Ovary (tissue), 9 donors: ENCODE results near the gene FBLN7. TPM values are rescaled to one million over a fixed set of nuclear protein-coding genes. Genes with fewer than 3 reads are reported as not detected.

Experiments
- DNase-seq, 5 donors: peaks; one replicate each; pipeline ENCODE4 v3.0.0-alpha.2; 2019 to 2020
- H3K27ac ChIP-seq, 2 donors: fragments of 200-600 bp; one replicate each; pipeline versions ENCODE4 v1.5.1 to v1.8.0; 2019 to 2022
- H3K27me3 ChIP-seq: fragments of 200-600 bp; one replicate; pipeline ENCODE4 v1.8.0; 2022
- H3K36me3 ChIP-seq: fragments of 200-600 bp; sonication (generic); one replicate; pipeline ENCODE4 v1.5.1; 2019
- H3K4me1 ChIP-seq: one replicate; pipeline ENCODE4 v1.8.1; 2013; ENCODE audit warnings: mild to moderate bottlenecking, moderate library complexity; ENCODE audit not compliant: insufficient read depth
- H3K4me3 ChIP-seq: fragments of 200-600 bp; sonication (generic); one replicate; pipeline ENCODE4 v1.5.1; 2017
- H3K9me3 ChIP-seq, 2 donors: fragments of 200-600 bp in 1 of 2; sonication (generic) in 1 of 2; one replicate each; pipeline versions ENCODE4 v1.5.1 to v1.8.1; 2013 to 2019; ENCODE audit warnings: mild to moderate bottlenecking in 1 of 2, moderate library complexity in 1 of 2
- CTCF ChIP-seq, 3 donors: fragments of 450-650 bp in 2 of 3; fragments of 200-600 bp in 1 of 3; IDR thresholded peaks; one replicate each; pipeline versions ENCODE4 v1.5.1 to v1.8.0; 2016 to 2022; ENCODE audit warnings: antibody characterized with exemption in 3 of 3, mild to moderate bottlenecking in 1 of 3
- EP300 ChIP-seq: sonication (generic); formaldehyde crosslinking; IDR thresholded peaks from one replicate; pipeline ENCODE4 v1.6.1; 2017; ENCODE audit warnings: antibody characterized with exemption
- POLR2A ChIP-seq: fragments of 450-650 bp; IDR thresholded peaks from one replicate; pipeline ENCODE4 v1.6.1; 2017; ENCODE audit warnings: antibody characterized with exemption, mild to moderate bottlenecking, moderate library complexity
- WGBS, 3 donors: extraction: QIAGEN DNeasy Blood & Tissue Kit in 1 of 3; methylation state at CpG; one replicate each; pipeline versions ENCODE4 v1.1.5 to v1.1.7; 2013 to 2017; 5-methylcytosine and 5-hydroxymethylcytosine counted together
- intact Hi-C, 4 donors: fragments of 100-400 bp; cut with DNase I; formaldehyde crosslinking; loops; one replicate each; pipeline versions ENCODE4 v1.11.0 to v1.15.1; 2022 to 2023
- polyA plus RNA-seq, 2 donors: library from polyadenylated mRNA; stranded (reverse); fragments of 200-250 nt in 1 of 2; fragments of 350-450 nt in 1 of 2; fragmentation: Illumina TruSeq in 1 of 2; extraction: RNeasy Lipid Tissue Mini Kit (QIAGEN cat#74804) in 1 of 2; gene quantifications; one replicate each; pipeline ENCODE4 v1.2.3, GENCODE V29; 2013 to 2014
- total RNA-seq, 7 donors: library from RNA; depleted of rRNA in 2 of 7; stranded (reverse); fragments of >200 nt in 2 of 7; fragmentation: NEBNext Ultra II Directional in 3 of 7; extraction: Animal tissue kit (Norgen Biotek cat#: 25700) in 3 of 7; gene quantifications; one replicate each; pipeline versions ENCODE4 v1.1.0 to v1.2.4, GENCODE V29; 2016 to 2023
- donor health status: DM: no; HTN: no; CAD: no; lungs with moderate emphysema.
- donor health status: DM: no; HTN: no; CAD: no.
- donor health status: Bipolar disorder and iron deficiency.
- donor health status: DM: yes; HTN: yes; CAD: no.
- donor health status: DM: no; HTN: no; CAD: no.
- donor health status: DM: yes; HTN: yes; CAD: no.

FBLN7 gene
- total and polyA plus RNA-seq, 9 donors, result 0.18 to 5.0 (median 1.3) TPM

DNA sequence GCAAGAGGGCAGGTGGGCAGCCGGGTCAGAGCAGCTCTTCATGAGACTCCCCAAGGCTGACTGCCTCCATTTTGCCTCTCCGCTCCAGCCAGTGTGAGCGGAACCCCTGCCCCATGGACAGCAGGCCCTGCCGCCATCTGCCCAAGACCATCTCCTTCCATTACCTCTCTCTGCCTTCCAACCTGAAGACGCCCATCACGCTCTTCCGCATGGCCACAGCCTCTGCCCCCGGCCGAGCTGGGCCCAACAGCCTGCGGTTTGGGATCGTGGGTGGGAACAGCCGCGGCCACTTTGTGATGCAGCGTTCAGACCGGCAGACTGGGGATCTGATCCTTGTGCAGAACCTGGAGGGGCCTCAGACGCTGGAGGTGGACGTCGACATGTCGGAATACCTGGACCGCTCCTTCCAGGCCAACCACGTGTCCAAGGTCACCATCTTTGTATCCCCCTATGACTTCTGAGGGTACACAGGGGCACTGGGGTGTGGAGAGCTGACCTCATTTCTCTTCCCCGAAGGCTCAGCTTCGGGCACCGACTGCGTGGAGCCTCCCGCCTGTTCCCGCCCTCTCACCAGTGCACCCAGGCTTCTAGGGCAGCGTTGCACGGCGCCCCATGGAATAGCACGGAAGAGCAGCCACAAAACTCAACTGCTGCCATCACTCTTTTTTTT lies 49.0 kb downstream of the FBLN7 start:
- H3K4me1 ChIP-seq, result no peaks in the 10 kb centered on the region
- H3K27me3 ChIP-seq, result no peaks in the 10 kb centered on the region
- no peak overlapping the region for H3K27ac ChIP-seq
- WGBS, 3 donors, result 95 to 96% (median 96%) methylated on average over 31 of the region's 31 CpGs
- no peaks in the 10 kb centered on the region for H3K9me3 ChIP-seq
- no peak overlapping the region for H3K4me3 ChIP-seq
- no peaks in the 10 kb centered on the region for H3K36me3 ChIP-seq
- intact Hi-C loops, result no loop called here
- TF ChIP-seq POLR2A, result no peak
- TF ChIP-seq CTCF (IDR thresholded peaks at IDR 0.05), result no peak
- no peak for TF ChIP-seq EP300
- DNase-seq, result no peak

DNA sequence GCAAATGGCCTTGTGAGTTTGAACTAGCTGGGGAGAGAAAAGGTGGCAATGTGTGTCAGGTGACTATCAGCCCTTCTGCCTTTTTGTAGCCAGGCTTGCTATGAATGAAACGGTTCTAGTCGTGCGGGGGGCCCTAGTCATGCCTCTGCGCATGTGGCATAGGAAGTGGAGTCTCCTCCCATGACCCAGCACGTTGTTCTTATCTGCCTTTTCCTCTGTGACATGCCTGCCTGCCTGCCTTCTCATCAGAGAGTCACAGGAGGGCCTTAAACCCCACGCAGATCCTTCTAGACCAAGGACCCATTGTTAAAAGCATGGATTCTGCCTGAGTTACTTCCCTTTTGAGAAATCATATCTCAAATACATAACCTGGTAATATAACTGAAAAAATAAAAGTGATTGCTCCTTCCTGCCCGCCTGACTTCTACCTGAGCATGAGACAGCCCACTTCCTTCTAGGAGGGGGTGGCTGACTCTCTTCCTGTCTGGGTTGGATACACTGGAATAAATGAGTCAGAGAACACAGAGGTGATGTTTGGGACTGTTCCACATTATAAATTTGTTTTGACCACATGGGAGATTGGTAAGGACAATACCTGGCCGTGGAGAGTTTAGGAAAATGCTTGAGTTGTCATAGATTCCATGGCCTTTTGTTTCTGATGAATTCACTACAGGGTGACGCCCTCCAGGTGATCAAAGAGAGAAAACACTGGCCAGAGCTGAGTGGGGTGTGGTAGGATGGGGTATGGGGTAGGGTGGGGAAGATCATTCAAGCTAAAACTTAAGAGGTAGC lies 49.8 kb downstream of the FBLN7 start:
- no peak overlapping the region for H3K4me3 ChIP-seq
- no peak overlapping the region for H3K27ac ChIP-seq
- H3K27me3 ChIP-seq, result no peaks in the 10 kb centered on the region
- no peak for TF ChIP-seq EP300
- TF ChIP-seq CTCF (IDR thresholded peaks at IDR 0.05), result no peak
- no peak for TF ChIP-seq POLR2A
- no peaks in the 10 kb centered on the region for H3K36me3 ChIP-seq
- DNase-seq, result no peak
- intact Hi-C loops, result no loop called here
- no peaks in the 10 kb centered on the region for H3K4me1 ChIP-seq
- WGBS, 3 donors, result 75 to 83% (median 81%) methylated on average over 9 of the region's 9 CpGs
- no peaks in the 10 kb centered on the region for H3K9me3 ChIP-seq

- no peak overlapping the region for H3K27ac ChIP-seq
- no peak overlapping the region for H3K4me3 ChIP-seq
- intact Hi-C loops, result no loop called here
- TF ChIP-seq EP300, result no peak
- no peak for TF ChIP-seq CTCF (IDR thresholded peaks at IDR 0.05)
- no peak for TF ChIP-seq POLR2A
- no peaks in the 10 kb centered on the region for H3K36me3 ChIP-seq
- H3K27me3 ChIP-seq, result no peaks in the 10 kb centered on the region
- 91 to 94% (median 93%) methylated on average over 3 of the region's 3 CpGs for WGBS, 3 donors
- no peak for DNase-seq
- H3K4me1 ChIP-seq, result no peaks in the 10 kb centered on the region
- H3K9me3 ChIP-seq, result no peaks in the 10 kb centered on the region
Measured at GRCh38 chr2:112189001-112189556, 50.9 kb downstream of the FBLN7 start.

DNA sequence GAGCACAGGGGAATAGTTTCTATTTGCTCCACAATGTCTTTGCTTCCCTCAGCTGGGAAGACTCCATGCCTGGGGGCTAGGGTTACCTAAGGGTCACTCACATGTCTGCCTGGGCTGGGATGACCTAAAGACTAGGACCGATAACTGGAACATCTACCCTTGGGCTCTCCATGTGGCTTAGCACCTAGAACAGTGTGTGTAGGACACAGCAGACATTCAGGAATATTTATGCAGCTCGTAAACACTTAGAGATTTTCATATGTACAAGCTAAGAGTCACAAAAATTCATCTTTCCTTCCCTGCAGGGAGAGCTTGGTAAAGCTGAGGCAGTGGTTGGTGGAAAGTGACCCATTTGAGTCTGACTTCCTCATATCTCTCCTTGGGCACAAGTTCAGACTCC lies 55.8 kb downstream of the FBLN7 start:
- DNase-seq, result no peak
- no peak overlapping the region for H3K27ac ChIP-seq
- H3K4me3 ChIP-seq, result no peak overlapping the region
- no peaks in the 10 kb centered on the region for H3K9me3 ChIP-seq
- intact Hi-C loops, result no loop called here
- H3K4me1 ChIP-seq, result no peaks in the 10 kb centered on the region
- no peaks in the 10 kb centered on the region for H3K36me3 ChIP-seq
- WGBS, 3 donors, result 91 to 98% (median 92%) methylated on average over 2 of the region's 2 CpGs
- TF ChIP-seq EP300, result no peak
- TF ChIP-seq CTCF (IDR thresholded peaks at IDR 0.05), result no peak
- no peak for TF ChIP-seq POLR2A
- no peaks in the 10 kb centered on the region for H3K27me3 ChIP-seq
